HepG2 (cell line): ENCODE data around the gene ECHDC1. TPM values are rescaled to one million over a fixed set of nuclear protein-coding genes. Genes with fewer than 3 reads are reported as not detected.
A peak's percentile ranks its signal among the peaks of the same experiment; 100 is the strongest.

ENCODE experiments used
- DMAP1 ChIP-seq: IDR thresholded peaks from 2 replicates; pipeline ENCODE4 v1.6.1; 2016
- DNMT3B ChIP-seq: conservative IDR thresholded peaks from 2 replicates; pipeline ENCODE4 v1.6.1; 2016; ENCODE audit warnings: missing biosample characterization, control low read depth
- HDAC2 ChIP-seq: sonication (generic); formaldehyde crosslinking; IDR thresholded peaks from 2 replicates; pipeline ENCODE4 v1.4.0; 2020; ENCODE audit warnings: missing genetic modification reagents
- HNRNPL ChIP-seq: fragments of 200-400 bp; formaldehyde crosslinking; IDR thresholded peaks from 2 replicates; pipeline ENCODE4 v1.6.1; 2017; ENCODE audit warnings: mild to moderate bottlenecking, low read depth, low read length
- LBX2 ChIP-seq: sonication (generic); formaldehyde crosslinking; IDR thresholded peaks from 2 replicates; pipeline ENCODE4 v1.5.0; 2020; ENCODE audit warnings: missing genetic modification reagents, mild to moderate bottlenecking, borderline replicate concordance
- LRRFIP1 ChIP-seq: sonication (generic); formaldehyde crosslinking; conservative IDR thresholded peaks from 2 replicates; pipeline ENCODE4 v1.4.0; 2020; ENCODE audit warnings: missing genetic modification reagents
- NFATC3 ChIP-seq: sonication (generic); formaldehyde crosslinking; IDR thresholded peaks from 2 replicates; pipeline ENCODE4 v1.5.1; 2020; ENCODE audit warnings: mild to moderate bottlenecking, missing genetic modification reagents
- POGK ChIP-seq: sonication (generic); formaldehyde crosslinking; conservative IDR thresholded peaks from 2 replicates; pipeline ENCODE4 v1.8.0; 2022; ENCODE audit warnings: mild to moderate bottlenecking, moderate library complexity, missing genetic modification reagents
- RARA ChIP-seq: IDR thresholded peaks from 2 replicates; pipeline ENCODE4 v1.6.1; 2016; ENCODE audit warnings: missing genetic modification reagents, missing compliant biosample characterization
- RBAK ChIP-seq: sonication (generic); formaldehyde crosslinking; IDR thresholded peaks from 2 replicates; pipeline ENCODE4 v1.5.1; 2020; ENCODE audit warnings: mild to moderate bottlenecking, missing genetic modification reagents
- SOX6 ChIP-seq, 2 experiments: fragments of 450-650 bp in 1 of 2; sonication (generic) in 1 of 2; formaldehyde crosslinking in 1 of 2; IDR thresholded peaks; 2 replicates each; pipeline versions ENCODE4 v1.4.0 to v1.6.1; 2017 to 2020; ENCODE audit warnings: antibody characterized with exemption in 1 of 2, mild to moderate bottlenecking in 1 of 2, missing genetic modification reagents in 1 of 2
- SRF ChIP-seq: IDR thresholded peaks from 2 replicates; pipeline ENCODE4 v1.6.1; 2011; ENCODE audit warnings: mild to moderate bottlenecking, low read depth, low read length, moderate library complexity
- UBTF ChIP-seq: sonication (generic); formaldehyde crosslinking; IDR thresholded peaks from 2 replicates; pipeline ENCODE4 v1.4.0; 2020; ENCODE audit warnings: mild to moderate bottlenecking, missing genetic modification reagents
- ZNF136 ChIP-seq: sonication (generic); formaldehyde crosslinking; IDR thresholded peaks from 2 replicates; pipeline ENCODE4 v1.8.1; 2022; ENCODE audit warnings: low read depth, mild to moderate bottlenecking, moderate library complexity, missing genetic modification reagents
- ZNF253 ChIP-seq: sonication (generic); formaldehyde crosslinking; IDR thresholded peaks from 2 replicates; pipeline ENCODE4 v1.8.0; 2022; ENCODE audit warnings: mild to moderate bottlenecking, missing genetic modification reagents, borderline replicate concordance
- ZNF331 ChIP-seq: sonication (generic); formaldehyde crosslinking; IDR thresholded peaks from 2 replicates; pipeline ENCODE4 v1.4.0; 2020; ENCODE audit warnings: missing genetic modification reagents
- ZNF580 ChIP-seq: IDR thresholded peaks from 2 replicates; pipeline ENCODE4 v1.6.1; 2016; ENCODE audit warnings: low read depth, borderline replicate concordance
- ZNF619 ChIP-seq: sonication (generic); formaldehyde crosslinking; IDR thresholded peaks from 2 replicates; pipeline ENCODE4 v1.4.0; 2020; ENCODE audit warnings: mild to moderate bottlenecking, missing genetic modification reagents
- polyA plus RNA-seq, 8 experiments: library from polyadenylated mRNA; depleted of rRNA in 3 of 8; stranded (reverse) in 7 of 8; unstranded in 1 of 8; fragments of >200 nt; fragmentation: Illumina TruSeq in 4 of 8; extraction: Trizol in 4 of 8; gene quantifications; 2 replicates each; pipeline versions ENCODE4 v1.2.1 to v1.2.3, GENCODE V29; 2011 to 2016; ENCODE audit warnings: low read depth in 4 of 8, missing spikeins in 1 of 8, mixed read lengths in 1 of 8; ENCODE audit not compliant: insufficient read depth in 1 of 8
- total RNA-seq, 5 experiments: library from RNA; depleted of rRNA; stranded (reverse); fragments of >200 nt; fragmentation: Illumina TruSeq; extraction: Trizol; gene quantifications; 2 replicates each; pipeline ENCODE4 v1.2.3, GENCODE V29; 2016; ENCODE audit warnings: low read depth in 1 of 5

Gene ECHDC1
- total and polyA plus RNA-seq, 2 of the 13 experiments (the other 11 are each of a cell fraction or from before 2014, with no cell fraction given) = 32.8 to 98.1 TPM

- TF ChIP-seq ZNF136 (no peak), HDAC2 (peak; percentile 82), POGK (no peak), ZNF619 (CRISPR knock-in tag) (no peak; the same call in 1 of the 2 replicates), SOX6 (IDR thresholded peaks at IDR 0.05) (no peak), SOX6 (CRISPR knock-in tag; IDR thresholded peaks at IDR 0.05) (peak; percentile 82), RARA (peak; percentile 15; the same call in 1 of the 2 replicates), LRRFIP1 (CRISPR knock-in tag) (0 out of 2 replicates have a peak, but pooled peaks have one; percentile 25), ZNF253 (CRISPR knock-in tag) (peak; percentile 34; the same call in 1 of the 2 replicates), NFATC3 (peak; percentile 86), DMAP1 (peak; percentile 98), RBAK (CRISPR knock-in tag) (0 out of 2 replicates have a peak, but pooled peaks have one; percentile 25), SRF (no peak), UBTF (CRISPR knock-in tag) (peak; percentile 92), HNRNPL (no peak), ZNF331 (CRISPR knock-in tag) (peak; percentile 31), LBX2 (CRISPR knock-in tag) (no peak; the same call in 1 of the 2 replicates), ZNF580 (CRISPR knock-in tag) (peak; percentile 92; the same call in 1 of the 2 replicates), DNMT3B (CRISPR knock-in tag) (peak; percentile 64; the same call in 1 of the 2 replicates)
Measured at GRCh38 chr6:127342946-127343808, at the start of gene ECHDC1 (continued).
